ENCODE data around the gene RELT.

Gene RELT

DNA sequence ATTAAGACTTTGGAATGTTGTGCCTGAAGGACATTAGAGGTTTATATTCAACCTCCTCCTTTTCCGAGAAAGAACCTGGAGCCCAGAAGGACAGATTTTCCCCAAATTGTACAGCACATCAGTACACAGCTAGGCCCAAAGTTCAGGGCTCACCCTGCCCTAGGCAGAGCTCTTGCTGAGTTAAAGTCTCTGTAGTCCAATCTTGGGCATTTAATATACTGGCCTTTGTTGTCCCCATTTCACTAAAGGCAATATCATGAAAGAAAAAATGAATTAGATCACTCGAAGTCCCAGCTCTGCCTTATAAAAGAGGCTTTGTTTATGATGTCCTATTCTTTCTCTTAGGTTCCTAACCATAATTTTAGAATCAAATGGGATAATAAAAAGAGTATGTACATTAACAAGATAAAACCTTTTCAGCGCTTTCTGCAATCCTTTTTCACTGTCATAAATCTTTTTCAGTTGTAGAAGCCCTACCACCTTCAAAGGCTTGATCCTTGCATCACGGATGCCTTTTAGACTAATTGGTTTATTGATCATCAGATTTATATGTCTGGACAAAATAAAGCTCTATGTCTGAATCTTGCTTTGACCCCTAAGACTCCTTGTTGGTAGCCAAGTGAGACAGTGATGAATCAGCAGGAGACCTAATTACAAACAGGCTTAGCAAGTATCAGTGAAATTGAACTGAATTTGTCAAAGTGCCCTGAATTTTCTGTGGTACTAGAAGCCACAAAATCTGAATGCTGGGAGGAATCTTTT, 39.8 kb downstream of the RELT start:
- DNase-seq (ENCODE audit: low spot score): no peak
- TF ChIP-seq, protein P1, sequence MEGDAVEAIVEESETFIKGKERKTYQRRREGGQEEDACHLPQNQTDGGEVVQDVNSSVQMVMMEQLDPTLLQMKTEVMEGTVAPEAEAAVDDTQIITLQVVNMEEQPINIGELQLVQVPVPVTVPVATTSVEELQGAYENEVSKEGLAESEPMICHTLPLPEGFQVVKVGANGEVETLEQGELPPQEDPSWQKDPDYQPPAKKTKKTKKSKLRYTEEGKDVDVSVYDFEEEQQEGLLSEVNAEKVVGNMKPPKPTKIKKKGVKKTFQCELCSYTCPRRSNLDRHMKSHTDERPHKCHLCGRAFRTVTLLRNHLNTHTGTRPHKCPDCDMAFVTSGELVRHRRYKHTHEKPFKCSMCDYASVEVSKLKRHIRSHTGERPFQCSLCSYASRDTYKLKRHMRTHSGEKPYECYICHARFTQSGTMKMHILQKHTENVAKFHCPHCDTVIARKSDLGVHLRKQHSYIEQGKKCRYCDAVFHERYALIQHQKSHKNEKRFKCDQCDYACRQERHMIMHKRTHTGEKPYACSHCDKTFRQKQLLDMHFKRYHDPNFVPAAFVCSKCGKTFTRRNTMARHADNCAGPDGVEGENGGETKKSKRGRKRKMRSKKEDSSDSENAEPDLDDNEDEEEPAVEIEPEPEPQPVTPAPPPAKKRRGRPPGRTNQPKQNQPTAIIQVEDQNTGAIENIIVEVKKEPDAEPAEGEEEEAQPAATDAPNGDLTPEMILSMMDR (IDR thresholded peaks at IDR 0.05; ENCODE audit: extremely low read depth, insufficient read depth, missing control alignments): no peak
- in situ Hi-C loops (cut with MboI; ENCODE audit: low pct_unique_long_range_greater_than_20kb, low sequenced_read_pairs, unreplicated experiment): no loop called here

- TF ChIP-seq, protein P1 (IDR thresholded peaks at IDR 0.05; ENCODE audit: extremely low read depth, insufficient read depth, missing control alignments): no peak
- DNase-seq (ENCODE audit: low spot score): no peak
- in situ Hi-C loops (cut with MboI; ENCODE audit: low pct_unique_long_range_greater_than_20kb, low sequenced_read_pairs, unreplicated experiment): no loop called here
Observed at GRCh38 chr11:73416786-73417185, 40.6 kb downstream of the RELT start.

DNA sequence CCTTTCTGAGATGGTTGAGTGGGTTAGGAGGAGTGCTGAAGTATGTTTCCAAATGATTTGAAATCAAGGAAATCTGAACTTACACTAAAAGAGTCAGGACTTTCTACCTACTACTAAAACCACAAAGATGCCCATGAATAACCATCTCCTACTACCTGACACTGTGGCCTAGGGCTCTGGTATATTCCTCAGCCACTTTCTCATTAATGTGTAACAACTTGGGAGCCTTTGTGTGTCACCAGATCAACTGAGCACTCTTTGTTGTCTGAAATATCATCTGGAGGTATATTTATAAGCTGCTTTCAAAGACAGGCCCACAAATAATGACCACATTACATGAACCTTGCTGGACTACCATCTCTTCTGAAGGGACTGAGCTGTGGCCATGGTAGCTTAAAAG, 43.9 kb downstream of the RELT start:
- TF ChIP-seq, protein P1 (IDR thresholded peaks at IDR 0.05; ENCODE audit: extremely low read depth, insufficient read depth, missing control alignments): no peak
- DNase-seq (ENCODE audit: low spot score): no peak
- in situ Hi-C loops (cut with MboI; ENCODE audit: low pct_unique_long_range_greater_than_20kb, low sequenced_read_pairs, unreplicated experiment): no loop called here

- no peak for DNase-seq (ENCODE audit: low spot score)
- in situ Hi-C loops (cut with MboI; ENCODE audit: low pct_unique_long_range_greater_than_20kb, low sequenced_read_pairs, unreplicated experiment): no loop called here
- TF ChIP-seq, protein P1 (IDR thresholded peaks at IDR 0.05; ENCODE audit: extremely low read depth, insufficient read depth, missing control alignments): no peak
Observed at GRCh38 chr11:73422886-73423285, 46.7 kb downstream of the RELT start.

DNA sequence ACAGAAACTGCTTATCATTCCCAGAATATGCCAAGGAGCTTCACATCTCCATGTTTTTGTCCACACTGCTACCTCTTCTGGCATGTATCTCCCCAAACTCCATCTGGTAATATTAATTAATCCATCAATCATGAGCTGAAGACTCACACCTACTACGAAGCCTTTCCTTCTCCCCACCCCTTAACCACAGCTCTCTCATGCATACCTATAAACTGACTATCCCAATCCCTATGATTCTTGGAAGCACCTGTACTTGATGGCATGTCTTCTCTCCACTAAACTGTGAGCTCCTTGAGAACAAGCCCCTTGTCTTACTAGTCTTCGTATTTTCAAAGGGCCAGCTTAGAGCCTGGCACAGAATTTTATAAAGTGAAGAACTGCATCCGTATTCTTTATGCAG, 47.3 kb downstream of the RELT start:
- DNase-seq (ENCODE audit: low spot score): no peak
- in situ Hi-C loops (cut with MboI; ENCODE audit: low pct_unique_long_range_greater_than_20kb, low sequenced_read_pairs, unreplicated experiment): no loop called here

DNA sequence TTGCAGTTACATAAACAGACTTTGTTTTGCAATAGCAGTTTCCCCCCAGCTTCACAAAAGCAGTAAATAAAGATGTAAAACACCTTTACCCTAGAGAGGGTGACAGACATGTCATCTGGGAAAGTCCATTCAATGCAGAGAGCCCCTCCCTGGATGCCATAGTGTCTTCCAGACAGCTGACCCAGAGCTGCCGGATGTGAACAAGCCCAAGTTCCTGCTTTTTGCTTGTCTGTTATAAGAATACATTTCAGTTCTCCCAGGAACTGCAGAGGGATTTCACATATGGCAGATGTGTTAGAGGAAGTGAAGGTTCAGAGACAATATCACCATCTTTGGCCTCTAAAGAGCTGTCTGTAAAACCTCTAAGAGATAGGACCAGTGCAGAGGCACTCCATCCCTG, 48.9 kb downstream of the RELT start:
- in situ Hi-C loops (cut with MboI; ENCODE audit: low pct_unique_long_range_greater_than_20kb, low sequenced_read_pairs, unreplicated experiment): no loop called here

More for the DNA sequence above, 47.3 kb downstream of the RELT start:
- TF ChIP-seq, protein P1 (IDR thresholded peaks at IDR 0.05; ENCODE audit: extremely low read depth, insufficient read depth, missing control alignments): no peak

More for the DNA sequence above, 48.9 kb downstream of the RELT start:
- TF ChIP-seq, protein P1 (IDR thresholded peaks at IDR 0.05; ENCODE audit: extremely low read depth, insufficient read depth, missing control alignments): no peak
- no peak for DNase-seq (ENCODE audit: low spot score)

Measured in GM13977 (cell line).